Measurements from ENCODE around the gene CORO2A. TPM values are rescaled to one million over a fixed set of nuclear protein-coding genes. Genes with fewer than 3 reads are reported as not detected.

The CORO2A gene
- total and polyA plus RNA-seq, 10 of the 15 experiments (the other 5 are each of a cell fraction or from before 2014, with no cell fraction given) = 1.0 to 5.3 (median 3.5) TPM

- TF ChIP-seq TBL1XR1 (IDR thresholded peaks at IDR 0.05; ENCODE audit: low read depth, low read length) (no peak), POU2F2 (IDR thresholded peaks at IDR 0.05; ENCODE audit: borderline replicate concordance, low read depth, low read length) (no peak), SREBF2 (IDR thresholded peaks at IDR 0.05; ENCODE audit: low read length) (no peak), TCF7 (IDR thresholded peaks at IDR 0.05; ENCODE audit: borderline replicate concordance) (no peak), NFIC (IDR thresholded peaks at IDR 0.05; ENCODE audit: low read depth, low read length) (no peak), RB1 (IDR thresholded peaks at IDR 0.05; ENCODE audit: borderline replicate concordance) (no peak; the same call in 1 of the 2 replicates), CEBPB (IDR thresholded peaks at IDR 0.05; ENCODE audit: borderline replicate concordance in 1 of 2, low read depth in 2 of 2, low read length in 2 of 2) (no peak), ESRRA (IDR thresholded peaks at IDR 0.05; ENCODE audit: low read length) (no peak), BCLAF1 (IDR thresholded peaks at IDR 0.05) (no peak), ASH2L (IDR thresholded peaks at IDR 0.05; ENCODE audit: borderline replicate concordance, low read depth) (no peak), MYB (IDR thresholded peaks at IDR 0.05; ENCODE audit: borderline replicate concordance, low read depth, low read length) (no peak), SKIL (IDR thresholded peaks at IDR 0.05; ENCODE audit: low read depth, poor library complexity, severe bottlenecking) (no peak), NFXL1 (IDR thresholded peaks at IDR 0.05; ENCODE audit: borderline replicate concordance) (no peak), RAD51 (IDR thresholded peaks at IDR 0.05) (no peak), RBBP5 (conservative IDR thresholded peaks at IDR 0.05) (no peak), ZNF622 (IDR thresholded peaks at IDR 0.05) (no peak)
- TF ChIP-seq, protein P1, sequence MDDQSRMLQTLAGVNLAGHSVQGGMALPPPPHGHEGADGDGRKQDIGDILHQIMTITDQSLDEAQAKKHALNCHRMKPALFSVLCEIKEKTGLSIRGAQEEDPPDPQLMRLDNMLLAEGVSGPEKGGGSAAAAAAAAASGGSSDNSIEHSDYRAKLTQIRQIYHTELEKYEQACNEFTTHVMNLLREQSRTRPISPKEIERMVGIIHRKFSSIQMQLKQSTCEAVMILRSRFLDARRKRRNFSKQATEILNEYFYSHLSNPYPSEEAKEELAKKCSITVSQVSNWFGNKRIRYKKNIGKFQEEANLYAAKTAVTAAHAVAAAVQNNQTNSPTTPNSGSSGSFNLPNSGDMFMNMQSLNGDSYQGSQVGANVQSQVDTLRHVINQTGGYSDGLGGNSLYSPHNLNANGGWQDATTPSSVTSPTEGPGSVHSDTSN (IDR thresholded peaks at IDR 0.05; ENCODE audit: insufficient replicate concordance, low read depth, low read length) = no peak
- TF ChIP-seq, protein P2, sequence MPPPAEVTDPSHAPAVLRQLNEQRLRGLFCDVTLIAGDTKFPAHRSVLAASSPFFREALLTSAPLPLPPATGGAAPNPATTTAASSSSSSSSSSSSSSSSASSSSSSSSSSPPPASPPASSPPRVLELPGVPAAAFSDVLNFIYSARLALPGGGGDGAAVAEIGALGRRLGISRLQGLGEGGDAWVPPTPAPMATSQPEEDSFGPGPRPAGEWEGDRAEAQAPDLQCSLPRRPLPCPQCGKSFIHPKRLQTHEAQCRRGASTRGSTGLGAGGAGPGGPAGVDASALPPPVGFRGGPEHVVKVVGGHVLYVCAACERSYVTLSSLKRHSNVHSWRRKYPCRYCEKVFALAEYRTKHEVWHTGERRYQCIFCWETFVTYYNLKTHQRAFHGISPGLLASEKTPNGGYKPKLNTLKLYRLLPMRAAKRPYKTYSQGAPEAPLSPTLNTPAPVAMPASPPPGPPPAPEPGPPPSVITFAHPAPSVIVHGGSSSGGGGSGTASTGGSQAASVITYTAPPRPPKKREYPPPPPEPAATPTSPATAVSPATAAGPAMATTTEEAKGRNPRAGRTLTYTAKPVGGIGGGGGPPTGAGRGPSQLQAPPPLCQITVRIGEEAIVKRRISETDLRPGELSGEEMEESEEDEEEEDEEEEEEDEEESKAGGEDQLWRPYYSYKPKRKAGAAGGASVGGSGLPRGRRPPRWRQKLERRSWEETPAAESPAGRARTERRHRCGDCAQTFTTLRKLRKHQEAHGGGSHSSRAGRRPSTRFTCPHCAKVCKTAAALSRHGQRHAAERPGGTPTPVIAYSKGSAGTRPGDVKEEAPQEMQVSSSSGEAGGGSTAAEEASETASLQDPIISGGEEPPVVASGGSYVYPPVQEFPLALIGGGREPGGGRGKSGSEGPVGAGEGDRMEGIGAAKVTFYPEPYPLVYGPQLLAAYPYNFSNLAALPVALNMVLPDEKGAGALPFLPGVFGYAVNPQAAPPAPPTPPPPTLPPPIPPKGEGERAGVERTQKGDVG (CRISPR knock-in tag; IDR thresholded peaks at IDR 0.05) = no peak
These were observed at the start of gene CORO2A (continued) for GRCh38 chr9:98192503-98193335.
